GM23248 (cell line): Measurements from ENCODE around the gene CEP126. TPM values are rescaled to one million over a fixed set of nuclear protein-coding genes. Genes with fewer than 3 reads are reported as not detected.

ENCODE experiments used
- DNase-seq: peaks from one replicate; pipeline ENCODE4 v3.0.0-alpha.2; 2015
- H2AFZ ChIP-seq: fragments of 200-600 bp; sonication (generic); 2 replicates; pipeline ENCODE4 v1.6.1; 2016; ENCODE audit warnings: antibody characterized with exemption
- H3F3A ChIP-seq: fragments of 200-600 bp; sonication (generic); 2 replicates; pipeline ENCODE4 v1.6.1; 2016; ENCODE audit warnings: mild to moderate bottlenecking, antibody characterized with exemption, mixed run types; ENCODE audit not compliant: insufficient read depth
- H3K27ac ChIP-seq: fragments of 200-600 bp; sonication (generic); 2 replicates; pipeline ENCODE4 v1.5.1; 2016; ENCODE audit warnings: mild to moderate bottlenecking
- H3K27me3 ChIP-seq: fragments of 200-600 bp; sonication (generic); replicated peaks from 2 replicates; pipeline ENCODE4 v1.6.1; 2016; ENCODE audit warnings: mild to moderate bottlenecking; ENCODE audit not compliant: insufficient read depth
- H3K36me3 ChIP-seq: fragments of 200-600 bp; sonication (generic); 2 replicates; pipeline ENCODE4 v1.6.1; 2016; ENCODE audit warnings: low read depth, mild to moderate bottlenecking
- H3K4me1 ChIP-seq: fragments of 200-600 bp; sonication (generic); 2 replicates; pipeline ENCODE4 v1.6.1; 2016; ENCODE audit warnings: mild to moderate bottlenecking; ENCODE audit not compliant: insufficient read depth
- H3K4me2 ChIP-seq: fragments of 200-600 bp; sonication (generic); one replicate; pipeline ENCODE4 v1.6.1; 2016; ENCODE audit warnings: mild to moderate bottlenecking; ENCODE audit not compliant: unreplicated experiment
- H3K4me3 ChIP-seq: fragments of 200-600 bp; sonication (generic); 2 replicates; pipeline ENCODE4 v1.5.1; 2016; ENCODE audit warnings: mild to moderate bottlenecking
- H3K79me2 ChIP-seq: fragments of 200-600 bp; sonication (generic); 2 replicates; pipeline ENCODE4 v1.6.1; 2016; ENCODE audit warnings: mild to moderate bottlenecking; ENCODE audit not compliant: insufficient read depth
- H3K9ac ChIP-seq: fragments of 200-600 bp; sonication (generic); 2 replicates; pipeline ENCODE4 v1.6.1; 2016; ENCODE audit warnings: mild to moderate bottlenecking
- H3K9me2 ChIP-seq: fragments of 200-600 bp; sonication (generic); 2 replicates; pipeline ENCODE4 v1.6.1; 2016; ENCODE audit warnings: mixed run types, mild to moderate bottlenecking, moderate library complexity; ENCODE audit not compliant: insufficient read depth
- H3K9me3 ChIP-seq: fragments of 200-600 bp; sonication (generic); one replicate; pipeline ENCODE4 v1.6.1; 2017; ENCODE audit warnings: low read depth
- H4K20me1 ChIP-seq: fragments of 200-600 bp; sonication (generic); 2 replicates; pipeline ENCODE4 v1.6.0; 2016; ENCODE audit not compliant: insufficient read depth
- EZH2 ChIP-seq: fragments of 200-600 bp; sonication (generic); IDR thresholded peaks from 2 replicates; pipeline ENCODE4 v1.6.1; 2018; ENCODE audit warnings: antibody characterized with exemption, mild to moderate bottlenecking; ENCODE audit not compliant: insufficient read depth, poor library complexity, severe bottlenecking
- EZH2phosphoT487 ChIP-seq: fragments of 200-600 bp; sonication (generic); IDR thresholded peaks from 2 replicates; pipeline ENCODE4 v1.6.1; 2018; ENCODE audit warnings: antibody characterized with exemption, moderate library complexity, mild to moderate bottlenecking, low read depth; ENCODE audit not compliant: insufficient read depth
- WGBS, 2 experiments: methylation state at CpG; one replicate each; pipeline ENCODE4 v1.1.6; 2015 to 2017; ENCODE audit warnings: low lambda C conversion rate in 2 of 2, low coverage in 1 of 2; ENCODE audit errors: missing lambda C conversion rate in 2 of 2; 5-methylcytosine and 5-hydroxymethylcytosine counted together
- in situ Hi-C: fragments of 300-500 bp; cut with MboI; formaldehyde crosslinking; loops from 2 replicates; pipeline ENCODE4 v1.15.0; 2020
- polyA plus RNA-seq: library from polyadenylated mRNA; unstranded; fragments of >200 nt; fragmentation: Nextera tagmentation; extraction: Ambion mirVana; gene quantifications from 2 replicates; pipeline ENCODE4 v1.2.1, GENCODE V29; 2016
- total RNA-seq: library from RNA; depleted of rRNA; stranded (reverse); fragments of >200 nt; shearing (Covaris generic); gene quantifications from 2 replicates; pipeline ENCODE4 v1.2.3, GENCODE V29; 2014

Gene CEP126
- total and polyA plus RNA-seq, 2 experiments from 2014 or later, result 2.9 to 3.5 TPM

GRCh38 chr11:101912823-101913284 lies 2.0 kb upstream of the CEP126 start:
- no peaks in the 10 kb centered on the region for H3K79me2 ChIP-seq
- in situ Hi-C loops, result no loop called here
- no peaks in the 10 kb centered on the region for H3K36me3 ChIP-seq
- H3F3A ChIP-seq, result peaks cover 23% of the 10 kb centered on the region
- no peak overlapping the region for H3K9ac ChIP-seq
- peak overlapping the region; percentile 88 for H2AFZ ChIP-seq
- H3K4me3 ChIP-seq, result no peak overlapping the region
- DNase-seq, result peak; percentile 29
- no peaks in the 10 kb centered on the region for H3K9me3 ChIP-seq
- TF ChIP-seq EZH2, result no peak
- TF ChIP-seq EZH2phosphoT487, result no peak
- H3K4me1 ChIP-seq, result peaks cover 21% of the 10 kb centered on the region
- no peak overlapping the region for H3K27ac ChIP-seq
- H3K4me2 ChIP-seq, result no peak overlapping the region
- H3K9me2 ChIP-seq, result no peaks in the 10 kb centered on the region
- no peaks in the 10 kb centered on the region for H3K27me3 ChIP-seq
- WGBS, 2 experiments, result 19 to 25% methylated on average over 3 of the region's 3 CpGs
- no peaks in the 10 kb centered on the region for H4K20me1 ChIP-seq

- H3K4me1 ChIP-seq, result peaks cover 21% of the 10 kb centered on the region
- no peaks in the 10 kb centered on the region for H3K79me2 ChIP-seq
- WGBS, 2 experiments, result 14 to 18% methylated on average over 5 of the region's 5 CpGs
- no peaks in the 10 kb centered on the region for H3K27me3 ChIP-seq
- no peaks in the 10 kb centered on the region for H3K9me3 ChIP-seq
- peak overlapping the region; percentile 86 for H3K4me3 ChIP-seq
- H3K9me2 ChIP-seq, result no peaks in the 10 kb centered on the region
- in situ Hi-C loops, result no loop called here
- H3K27ac ChIP-seq, result peak overlapping the region; percentile 98
- H3K36me3 ChIP-seq, result no peaks in the 10 kb centered on the region
- peak overlapping the region; percentile 86 for H3K4me2 ChIP-seq
- H4K20me1 ChIP-seq, result no peaks in the 10 kb centered on the region
- peak overlapping the region; percentile 88 for H2AFZ ChIP-seq
- no peak for DNase-seq
- peak overlapping the region; percentile 97 for H3K9ac ChIP-seq
- no peak for TF ChIP-seq EZH2phosphoT487
- TF ChIP-seq EZH2, result no peak
- peaks cover 23% of the 10 kb centered on the region for H3F3A ChIP-seq
These were observed 1.2 kb upstream of the CEP126 start for GRCh38 chr11:101913656-101914055.

GRCh38 chr11:101914341-101914737 lies 471 bp upstream of the CEP126 start:
- no peaks in the 10 kb centered on the region for H3K27me3 ChIP-seq
- peak overlapping the region; percentile 97 for H3K9ac ChIP-seq
- peak overlapping the region; percentile 88 for H2AFZ ChIP-seq
- no peaks in the 10 kb centered on the region for H4K20me1 ChIP-seq
- TF ChIP-seq EZH2 (no peak), EZH2phosphoT487 (no peak)
- H3K4me1 ChIP-seq, result peaks cover 21% of the 10 kb centered on the region
- in situ Hi-C loops, result no loop called here
- H3K27ac ChIP-seq, result peak overlapping the region; percentile 98
- peak; percentile 80 for DNase-seq
- no peaks in the 10 kb centered on the region for H3K9me2 ChIP-seq
- peaks cover 23% of the 10 kb centered on the region for H3F3A ChIP-seq
- no peaks in the 10 kb centered on the region for H3K9me3 ChIP-seq
- WGBS, 2 experiments, result 1 to 2% methylated on average over 6 of the region's 6 CpGs
- peak overlapping the region; percentile 86 for H3K4me2 ChIP-seq
- no peaks in the 10 kb centered on the region for H3K36me3 ChIP-seq
- no peaks in the 10 kb centered on the region for H3K79me2 ChIP-seq
- peak overlapping the region; percentile 86 for H3K4me3 ChIP-seq

- Histone ChIP-seq H3K79me2 (no peaks in the 10 kb centered on the region), H3K27me3 (no peaks in the 10 kb centered on the region), H3K9ac (peak overlapping the region; percentile 97), H2AFZ (peak overlapping the region; percentile 88), H3K4me1 (peaks cover 21% of the 10 kb centered on the region), H3K36me3 (no peaks in the 10 kb centered on the region), H3K9me2 (no peaks in the 10 kb centered on the region), H3K4me2 (peak overlapping the region; percentile 81), H3F3A (peaks cover 23% of the 10 kb centered on the region), H3K9me3 (no peaks in the 10 kb centered on the region), H4K20me1 (no peaks in the 10 kb centered on the region), H3K27ac (peak overlapping the region; percentile 98), H3K4me3 (peak overlapping the region; percentile 86)
- WGBS, 2 experiments, result 1 to 5% methylated on average over 4 of the region's 4 CpGs
- peak; percentile 80 for DNase-seq
- TF ChIP-seq EZH2phosphoT487 (no peak), EZH2 (no peak)
- in situ Hi-C loops, result no loop called here
These were observed 1.0 kb downstream of the CEP126 start for GRCh38 chr11:101915791-101916291.
